ENCODE data around the gene SLC43A1.

Gene SLC43A1

DNA sequence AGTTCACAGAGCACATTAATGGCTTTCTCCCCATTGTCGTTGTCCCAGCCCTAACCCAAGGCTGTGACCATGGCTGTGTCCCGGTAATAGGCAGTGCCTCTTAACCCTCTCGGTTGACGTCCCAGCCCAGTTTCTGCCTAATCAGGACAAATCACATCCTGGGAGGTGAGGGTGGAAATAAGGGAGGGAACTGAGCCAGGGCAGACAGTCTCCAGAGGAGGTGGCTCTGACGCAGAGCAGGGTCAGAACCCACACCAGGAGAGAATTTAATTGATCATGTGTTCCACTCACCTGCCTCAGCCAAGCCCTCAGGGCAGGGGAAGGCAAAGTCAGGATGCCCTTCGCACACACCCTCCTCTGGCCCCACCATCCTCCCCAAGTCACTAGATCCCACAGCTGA, 17.0 kb downstream of the SLC43A1 start:
- DNase-seq (ENCODE audit: low read depth, low spot score): no peak

GRCh38 chr11:57497303-57498247, 17.9 kb downstream of the SLC43A1 start:
- no peak for DNase-seq (ENCODE audit: low read depth, low spot score)

DNA sequence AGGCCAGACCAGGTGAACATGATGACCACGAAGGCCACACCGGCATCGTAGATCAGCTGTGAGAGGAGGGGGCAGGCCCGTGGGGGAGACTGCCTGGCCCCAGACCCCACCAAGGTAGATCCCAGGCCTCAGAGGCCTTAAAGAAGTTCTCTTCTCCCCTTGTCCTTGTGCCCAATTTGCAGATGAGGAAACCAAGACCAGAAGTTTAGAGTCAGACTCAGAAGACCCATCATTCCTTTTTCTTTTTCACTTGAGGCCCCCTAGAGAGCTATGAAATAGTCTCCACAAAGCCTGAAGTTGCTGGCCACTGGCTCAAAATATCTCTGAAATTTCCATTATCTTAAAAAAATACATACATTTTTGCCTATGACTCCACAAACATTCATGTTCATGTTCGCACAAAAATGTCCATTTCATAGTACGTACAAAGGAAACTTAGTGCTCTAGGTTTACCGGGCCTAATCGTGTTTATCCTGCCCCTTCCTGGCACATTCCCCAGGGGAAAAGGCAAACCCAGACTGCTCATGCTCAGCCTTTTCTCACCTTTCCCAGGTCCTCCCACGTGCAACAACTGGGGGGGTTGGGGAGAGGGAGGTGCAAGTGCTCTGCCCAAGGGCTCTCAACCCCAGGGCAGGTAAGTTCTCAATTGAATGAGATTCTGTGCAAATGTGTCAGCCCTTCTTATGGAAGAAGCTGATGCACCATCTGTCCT, 19.2 kb downstream of the SLC43A1 start:
- no peak for DNase-seq (ENCODE audit: low read depth, low spot score)

DNA sequence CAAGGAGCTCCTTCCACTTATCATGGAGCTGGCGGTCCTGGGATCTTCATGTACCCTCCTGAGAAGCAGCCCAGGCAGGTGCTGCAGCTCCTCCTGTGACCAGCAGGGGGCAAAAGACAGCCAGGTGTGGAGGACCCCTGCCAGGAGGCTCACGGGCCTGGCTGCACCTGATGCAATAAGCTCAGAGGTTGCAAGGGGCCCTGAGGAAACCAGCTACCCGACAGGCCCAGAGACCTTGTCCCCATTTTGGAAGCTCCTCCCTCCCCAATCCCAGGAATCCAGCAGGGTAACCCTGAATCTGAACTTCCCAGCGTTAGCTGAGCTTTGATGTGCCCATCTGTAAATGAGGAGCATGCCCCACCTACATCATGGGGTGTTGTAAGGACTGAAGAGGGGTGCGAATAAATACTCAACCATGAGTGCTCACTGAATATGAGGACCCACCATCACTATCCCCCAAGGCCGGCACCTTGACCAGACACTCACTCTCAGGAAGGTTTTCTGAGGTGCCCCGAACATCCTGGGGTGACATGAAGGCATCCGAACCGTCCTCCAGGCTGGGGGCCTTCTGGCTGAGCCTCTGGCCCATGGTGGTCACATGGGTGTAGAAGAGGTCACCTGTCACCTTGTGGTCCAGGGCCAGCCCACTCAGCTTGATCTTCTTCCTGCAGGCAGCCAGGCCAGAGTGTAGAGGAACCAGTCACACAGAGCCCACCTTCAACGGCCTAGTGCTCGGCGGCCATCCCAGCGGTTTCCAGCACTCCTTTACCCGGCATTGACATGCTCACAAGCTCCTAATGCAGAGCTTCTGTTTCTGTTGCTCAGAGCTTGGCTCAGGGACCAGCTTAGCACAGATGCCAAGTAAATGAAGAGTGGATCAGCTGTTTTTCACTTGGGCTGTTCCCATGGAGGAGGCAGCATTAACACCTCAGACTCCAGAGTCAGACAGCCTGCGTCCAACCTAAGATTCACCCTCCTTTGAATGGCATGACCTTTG, 21.7 kb downstream of the SLC43A1 start:
- peak; percentile 55 for DNase-seq (ENCODE audit: low read depth, low spot score)

- DNase-seq (ENCODE audit: low read depth, low spot score): peak; percentile 21
Observed at GRCh38 chr11:57491371-57492061, 24.0 kb downstream of the SLC43A1 start.

GRCh38 chr11:57490456-57491248, 24.9 kb downstream of the SLC43A1 start:
- peak; percentile 52 for DNase-seq (ENCODE audit: low read depth, low spot score)

GRCh38 chr11:57487920-57488659, 27.4 kb downstream of the SLC43A1 start:
- no peak for DNase-seq (ENCODE audit: low read depth, low spot score)

- DNase-seq (ENCODE audit: low read depth, low spot score): no peak
Observed at GRCh38 chr11:57487021-57487778, 28.3 kb downstream of the SLC43A1 start.

- DNase-seq (ENCODE audit: low read depth, low spot score): no peak
Observed at GRCh38 chr11:57485217-57485990, 30.1 kb downstream of the SLC43A1 start.

- no peak for DNase-seq (ENCODE audit: low read depth, low spot score)
Observed at GRCh38 chr11:57484141-57484710, 31.3 kb downstream of the SLC43A1 start.

- no peak for DNase-seq (ENCODE audit: low read depth, low spot score)
Observed at GRCh38 chr11:57483562-57483918, 32.0 kb downstream of the SLC43A1 start.

DNA sequence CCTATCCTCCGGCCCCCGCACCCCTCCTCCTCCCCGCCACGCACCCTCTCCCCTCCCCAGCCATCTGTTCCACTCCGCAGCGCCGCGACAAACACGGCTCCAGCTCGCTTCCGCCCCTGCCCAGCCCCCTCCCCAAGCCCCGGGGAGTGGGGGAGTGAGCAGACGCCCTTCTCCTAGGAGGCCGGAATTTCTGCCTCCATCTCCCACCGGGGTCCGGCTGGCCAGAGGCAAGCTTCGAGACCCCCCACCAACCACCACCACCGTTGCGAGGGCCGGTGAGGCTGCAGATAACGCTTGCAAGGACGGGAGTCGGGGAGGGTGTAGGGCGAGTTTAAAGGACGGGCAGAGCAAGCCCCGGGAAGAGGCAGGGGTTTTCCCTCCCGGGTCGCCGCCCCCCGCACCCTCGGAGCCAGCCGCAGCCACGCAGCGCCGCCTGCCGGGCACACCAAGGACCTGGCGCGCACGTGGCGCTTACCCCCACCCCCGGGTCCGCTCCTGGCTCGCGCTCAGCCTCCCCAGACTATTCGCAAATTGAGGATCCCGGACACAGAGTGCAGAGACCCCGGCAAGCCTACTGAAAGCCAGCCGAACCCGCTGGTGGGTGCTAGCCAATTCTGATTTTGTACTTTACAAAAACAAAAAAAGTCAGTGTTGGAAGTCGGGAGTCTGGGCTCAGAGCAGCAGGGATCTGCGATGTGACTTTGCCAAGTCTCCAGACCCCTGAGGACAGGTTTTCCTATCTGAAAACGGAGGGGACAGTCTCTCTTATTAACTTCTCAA, 32.5 kb downstream of the SLC43A1 start:
- DNase-seq (ENCODE audit: low read depth, low spot score): peak; percentile 69

- DNase-seq (ENCODE audit: low read depth, low spot score): no peak
Observed at GRCh38 chr11:57481915-57482781, 33.4 kb downstream of the SLC43A1 start.

GRCh38 chr11:57481315-57481714, 34.2 kb downstream of the SLC43A1 start:
- no peak for DNase-seq (ENCODE audit: low read depth, low spot score)

DNA sequence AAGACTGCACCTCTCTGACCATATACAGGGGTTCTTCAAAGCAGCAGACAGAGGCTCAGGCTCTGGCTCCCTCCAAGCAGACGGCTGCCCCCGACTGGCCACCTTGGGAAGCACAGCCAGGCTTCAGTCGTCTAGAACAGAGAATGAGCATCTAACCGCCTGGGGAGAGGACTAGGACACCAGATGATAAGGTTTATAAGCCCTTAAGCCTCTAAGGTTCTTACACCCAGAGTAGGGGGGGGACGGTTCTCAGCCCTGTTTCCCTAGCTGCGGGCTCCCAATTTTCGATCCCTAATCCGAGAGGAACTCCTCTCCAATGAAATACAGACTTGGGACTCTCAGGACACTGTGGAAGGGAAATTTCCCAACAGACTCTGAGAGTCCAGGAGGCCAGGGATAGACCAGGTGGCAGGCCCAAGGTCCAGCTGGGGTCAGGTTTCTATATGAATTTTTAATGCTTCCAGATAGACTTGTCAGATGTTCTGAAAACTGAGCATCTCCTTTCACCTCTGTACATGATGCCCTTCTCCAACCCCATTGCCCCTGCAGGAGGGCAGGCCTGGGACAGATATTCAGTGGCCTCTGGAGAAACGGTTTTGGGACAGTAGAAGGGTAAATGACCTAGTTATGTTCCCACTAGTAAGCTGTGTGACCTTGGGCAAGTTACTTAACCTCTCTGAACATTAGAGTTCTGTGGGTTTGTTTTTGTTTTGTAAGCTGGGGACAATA, 34.9 kb downstream of the SLC43A1 start:
- DNase-seq (ENCODE audit: low read depth, low spot score): peak; percentile 51
